GM19035 (cell line): Measurements from ENCODE around the gene CRTC3.
"Not testable (repeated sequence)": the region's sequence is repeated elsewhere in the genome, so short reads cannot be mapped to it uniquely, and the experiment has no call there.

Source experiments
- ATAC-seq: cut with Tn5 transposase; IDR thresholded peaks from one replicate; pipeline ENCODE4 v1.9.1; 2021; ENCODE audit not compliant: unreplicated experiment

The CRTC3 gene

GRCh38 chr15:90529371-90530249 is at the start of gene CRTC3:
TSS of gene CRTC3 (plus strand) at chr15:90529923. CDS start at chr15:90530072, 149 bp downstream.
- ATAC-seq, result peak; percentile 77

- no peak for ATAC-seq
These were observed 48.7 kb upstream of the CRTC3 start for GRCh38 chr15:90481023-90481422.

- no peak for ATAC-seq
These were observed 47.4 kb upstream of the CRTC3 start for GRCh38 chr15:90482124-90483011.

- ATAC-seq, result no peak
These were observed 46.8 kb upstream of the CRTC3 start for GRCh38 chr15:90483012-90483307.

GRCh38 chr15:90483637-90484036 is 46.1 kb upstream of the CRTC3 start:
- ATAC-seq, result no peak

- ATAC-seq, result no peak
These were observed 42.5 kb upstream of the CRTC3 start for GRCh38 chr15:90487186-90487585.

GRCh38 chr15:90489514-90489913 is 40.2 kb upstream of the CRTC3 start:
- ATAC-seq, result no peak

- no peak for ATAC-seq
These were observed 39.8 kb upstream of the CRTC3 start for GRCh38 chr15:90489944-90490343.

GRCh38 chr15:90493647-90494046 is 36.1 kb upstream of the CRTC3 start:
- ATAC-seq, result no peak

GRCh38 chr15:90495067-90495466 is 34.7 kb upstream of the CRTC3 start:
- no peak for ATAC-seq

GRCh38 chr15:90496791-90497190 is 32.9 kb upstream of the CRTC3 start:
- ATAC-seq, result no peak

- ATAC-seq, result no peak
These were observed 32.3 kb upstream of the CRTC3 start for GRCh38 chr15:90497376-90497775.

- no peak for ATAC-seq
These were observed 31.8 kb upstream of the CRTC3 start for GRCh38 chr15:90497912-90498311.

- no peak for ATAC-seq
These were observed 29.6 kb upstream of the CRTC3 start for GRCh38 chr15:90500171-90500570.

GRCh38 chr15:90501898-90502297 is 27.8 kb upstream of the CRTC3 start:
- no peak for ATAC-seq

- not testable (repeated sequence) for ATAC-seq
These were observed 18.9 kb upstream of the CRTC3 start for GRCh38 chr15:90510781-90511180.

GRCh38 chr15:90511211-90511618 is 18.5 kb upstream of the CRTC3 start:
- ATAC-seq, result not testable (repeated sequence)

GRCh38 chr15:90512276-90512675 is 17.4 kb upstream of the CRTC3 start:
- no peak for ATAC-seq

- ATAC-seq, result no peak
These were observed 16.7 kb upstream of the CRTC3 start for GRCh38 chr15:90512981-90513380.

- no peak for ATAC-seq
These were observed 16.3 kb upstream of the CRTC3 start for GRCh38 chr15:90513448-90513847.

- ATAC-seq, result not testable (repeated sequence)
These were observed 15.8 kb upstream of the CRTC3 start for GRCh38 chr15:90513893-90514292.

- ATAC-seq, result no peak
These were observed 10.0 kb upstream of the CRTC3 start for GRCh38 chr15:90519688-90520087.
